ENCODE results near the gene FBL. TPM values are rescaled to one million over a fixed set of nuclear protein-coding genes. Genes with fewer than 3 reads are reported as not detected.
A peak's percentile ranks its signal among the peaks of the same experiment; 100 is the strongest.
"Not testable (repeated sequence)": the region's sequence is repeated elsewhere in the genome, so short reads cannot be mapped to it uniquely, and the experiment has no call there.

The FBL gene
- 186 and 270 TPM in 2 replicates for total RNA-seq (2014; rRNA removed)
- Bru-seq, nascent RNA, result percentile 89 among the genes with signal in this experiment
- percentile 91 among the genes with signal in this experiment for BruChase-seq, experiment 1, labeled RNA remaining after a 6-hour chase
- BruChase-seq, experiment 2, labeled RNA remaining after a 2-hour chase, result percentile 83 among the genes with signal in this experiment
- long read RNA-seq, transcript FBL-201 (9 exons, 1,160 nt), result major isoform, 56 of 160 reads
- long read RNA-seq, partial matches to known transcripts, result 89 of 160 reads
- long read RNA-seq, other reads (novel, unspliced or antisense), result 15 of 160 reads

GRCh38 chr19:39845933-39846677 lies at the start of gene FBL:
TSS of gene FBL (minus strand) at chr19:39846379. CDS start at chr19:39846300, 79 bp downstream.
- peak; percentile 87 for DNase-seq
- Histone ChIP-seq H3K4me1 (ENCODE audit: insufficient read depth, low read length) (peaks cover 39% of the 10 kb centered on the region), H3K27ac (ENCODE audit: low read length) (peak within 1 kb of the TSS; percentile 45), H3F3A (ENCODE audit: low read length, unreplicated experiment) (no peaks in the 10 kb centered on the region), H3K9me3 (ENCODE audit: low read length) (no peaks in the 10 kb centered on the region), H3K36me3 (ENCODE audit: low read depth, low read length) (0 out of 2 replicates have a peak, but pooled peaks cover 2% of the 10 kb centered on the region), H4K20me1 (ENCODE audit: low read length) (peaks cover 39% of the 10 kb centered on the region), H2AFZ (ENCODE audit: low read length) (peak within 1 kb of the TSS; percentile 95), H3K79me2 (ENCODE audit: low read length) (peaks cover 52% of the 10 kb centered on the region), H3K4me3 (ENCODE audit: low read length) (peak within 1 kb of the TSS; percentile 99), H3K27me3 (ENCODE audit: low read length) (no peaks in the 10 kb centered on the region), H3K4me2 (ENCODE audit: low read length) (peak within 1 kb of the TSS; percentile 97), H3K9ac (ENCODE audit: low read length) (peak within 1 kb of the TSS; percentile 99), H3K9me2 (replicated peaks; ENCODE audit: low read length) (no peaks in the 10 kb centered on the region)
- BruUV-seq (replicated peaks), result no TSS peak
- ChIA-PET CTCF (interaction anchor here (0.7 to 1.2 kb wide), 2 partner anchors 12 to 125 kb away, joined by 3 to 4 read pairs; partner anchors contain the start of genes DYRK1B and PSMC4), POLR2A (ENCODE audit: unreplicated experiment) (no interaction called here)
- TF ChIP-seq EZH2phosphoT487 (IDR thresholded peaks at IDR 0.05; ENCODE audit: borderline replicate concordance, low read length) (no peak), EZH2 (IDR thresholded peaks at IDR 0.05; ENCODE audit: low read length, unreplicated experiment) (no peak)
- TF ChIP-seq, protein P1, sequence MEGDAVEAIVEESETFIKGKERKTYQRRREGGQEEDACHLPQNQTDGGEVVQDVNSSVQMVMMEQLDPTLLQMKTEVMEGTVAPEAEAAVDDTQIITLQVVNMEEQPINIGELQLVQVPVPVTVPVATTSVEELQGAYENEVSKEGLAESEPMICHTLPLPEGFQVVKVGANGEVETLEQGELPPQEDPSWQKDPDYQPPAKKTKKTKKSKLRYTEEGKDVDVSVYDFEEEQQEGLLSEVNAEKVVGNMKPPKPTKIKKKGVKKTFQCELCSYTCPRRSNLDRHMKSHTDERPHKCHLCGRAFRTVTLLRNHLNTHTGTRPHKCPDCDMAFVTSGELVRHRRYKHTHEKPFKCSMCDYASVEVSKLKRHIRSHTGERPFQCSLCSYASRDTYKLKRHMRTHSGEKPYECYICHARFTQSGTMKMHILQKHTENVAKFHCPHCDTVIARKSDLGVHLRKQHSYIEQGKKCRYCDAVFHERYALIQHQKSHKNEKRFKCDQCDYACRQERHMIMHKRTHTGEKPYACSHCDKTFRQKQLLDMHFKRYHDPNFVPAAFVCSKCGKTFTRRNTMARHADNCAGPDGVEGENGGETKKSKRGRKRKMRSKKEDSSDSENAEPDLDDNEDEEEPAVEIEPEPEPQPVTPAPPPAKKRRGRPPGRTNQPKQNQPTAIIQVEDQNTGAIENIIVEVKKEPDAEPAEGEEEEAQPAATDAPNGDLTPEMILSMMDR (conservative IDR thresholded peaks at IDR 0.05; ENCODE audit: low read depth, low read length), result no peak
- ATAC-seq, result peak; percentile 84
- intact Hi-C loops (cut with micrococcal nuclease), result loop anchor here (2.0 kb wide), 2 partner anchors 53 to 81 kb away; no protein-coding TSS in a partner anchor

DNA sequence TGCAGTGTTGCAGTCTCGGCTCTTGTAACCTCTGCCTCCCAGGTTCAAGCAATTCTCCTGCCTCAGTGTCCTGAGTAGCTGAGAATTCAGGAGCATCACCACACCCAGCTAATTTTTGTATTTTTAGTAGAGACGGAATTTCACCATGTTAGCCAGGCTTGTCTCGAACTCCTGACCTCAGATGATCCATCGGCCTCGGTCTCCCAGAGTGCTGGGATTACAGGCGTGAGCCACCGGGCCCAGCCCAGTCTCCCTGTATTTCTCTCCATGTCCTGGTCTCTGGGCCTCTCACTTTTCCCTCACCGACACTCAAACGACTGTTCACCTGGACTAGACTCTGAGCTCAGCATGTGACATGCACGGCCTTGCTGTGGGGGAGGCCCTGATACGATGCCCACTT lies 48.9 kb upstream of the FBL start:
- H3K79me2 ChIP-seq (ENCODE audit: low read length); H3K36me3 ChIP-seq (ENCODE audit: low read depth, low read length); POLR2A ChIA-PET (ENCODE audit: unreplicated experiment); ATAC-seq; H3K9me3 ChIP-seq (ENCODE audit: low read length); H3K9me2 ChIP-seq (replicated peaks; ENCODE audit: low read length); H3K4me1 ChIP-seq (ENCODE audit: insufficient read depth, low read length); H3F3A ChIP-seq (ENCODE audit: low read length, unreplicated experiment); intact Hi-C loops (cut with micrococcal nuclease); H2AFZ ChIP-seq (ENCODE audit: low read length); H3K4me3 ChIP-seq (ENCODE audit: low read length); H3K4me2 ChIP-seq (ENCODE audit: low read length); CTCF ChIA-PET; H3K9ac ChIP-seq (ENCODE audit: low read length); H4K20me1 ChIP-seq (ENCODE audit: low read length); H3K27me3 ChIP-seq (ENCODE audit: low read length); DNase-seq; H3K27ac ChIP-seq (ENCODE audit: low read length); BruUV-seq (replicated peaks): not testable (repeated sequence)

DNA sequence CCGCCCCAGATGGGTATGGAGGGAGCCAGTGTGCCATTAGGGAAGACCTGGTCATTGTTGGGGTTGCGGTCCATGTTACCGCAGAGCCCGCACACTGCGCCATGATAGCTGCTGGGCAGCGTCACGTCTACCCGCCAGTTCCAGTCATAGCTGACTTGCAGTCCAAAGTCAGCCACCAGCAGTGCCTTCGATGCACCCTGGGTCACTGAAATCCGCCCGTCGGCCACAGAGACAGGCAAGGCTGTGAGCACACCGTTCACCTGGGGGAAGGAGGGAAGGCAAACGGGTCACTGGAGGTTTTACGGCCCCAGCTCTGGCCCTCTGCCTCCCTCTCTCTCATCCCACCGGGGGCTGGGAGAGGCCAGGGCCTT lies 48.0 kb upstream of the FBL start:
- H3K4me1 ChIP-seq (ENCODE audit: insufficient read depth, low read length); H3K27me3 ChIP-seq (ENCODE audit: low read length); POLR2A ChIA-PET (ENCODE audit: unreplicated experiment); H3K9me3 ChIP-seq (ENCODE audit: low read length); H3K27ac ChIP-seq (ENCODE audit: low read length); H3K36me3 ChIP-seq (ENCODE audit: low read depth, low read length); ATAC-seq; H3K9me2 ChIP-seq (replicated peaks; ENCODE audit: low read length); H3K4me3 ChIP-seq (ENCODE audit: low read length); H4K20me1 ChIP-seq (ENCODE audit: low read length); intact Hi-C loops (cut with micrococcal nuclease); H3K9ac ChIP-seq (ENCODE audit: low read length); BruUV-seq (replicated peaks); H2AFZ ChIP-seq (ENCODE audit: low read length); H3K4me2 ChIP-seq (ENCODE audit: low read length); DNase-seq; H3K79me2 ChIP-seq (ENCODE audit: low read length); CTCF ChIA-PET; H3F3A ChIP-seq (ENCODE audit: low read length, unreplicated experiment): not testable (repeated sequence)

DNA sequence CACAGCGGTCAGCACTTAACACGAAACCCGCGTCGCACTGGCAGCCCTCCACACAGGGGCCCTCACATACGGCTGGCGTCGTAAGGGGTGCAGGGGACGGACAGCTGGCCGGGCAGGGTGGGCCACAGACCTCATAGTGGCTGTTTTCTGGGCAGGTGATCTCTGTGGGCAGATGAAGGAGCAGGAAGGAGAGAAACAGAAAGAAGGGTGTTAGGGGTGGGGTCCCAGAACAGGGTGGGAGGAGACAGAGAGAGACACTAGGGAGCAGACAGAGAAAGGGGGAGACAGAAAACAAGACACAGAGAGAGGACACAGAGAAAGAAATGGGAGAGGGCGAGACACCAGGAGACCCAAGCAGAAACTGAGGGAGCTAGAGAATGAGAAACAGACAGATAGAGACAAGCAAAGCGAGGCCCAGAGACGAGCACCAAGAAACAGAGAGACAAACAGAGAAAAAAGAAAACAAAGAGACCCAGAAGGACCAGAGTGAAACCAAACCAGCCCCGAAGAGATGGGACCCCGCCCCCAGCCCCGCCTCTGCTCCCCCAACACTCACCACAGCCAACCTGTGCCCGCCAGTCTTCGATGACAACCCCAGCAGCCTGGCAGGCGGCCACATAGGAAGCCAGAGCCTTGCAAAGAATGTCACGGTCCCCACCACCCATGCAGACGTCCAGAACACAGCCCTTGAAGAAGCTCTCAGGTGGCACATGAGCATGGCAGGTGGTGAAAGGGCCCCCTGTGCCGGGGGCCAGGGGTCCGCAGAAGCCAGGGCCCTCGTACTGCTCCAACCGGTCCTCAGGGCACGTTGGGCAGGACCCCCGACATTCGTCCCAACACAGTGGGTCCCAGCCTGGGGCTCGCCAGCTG lies 47.4 kb upstream of the FBL start:
- H3K4me2 ChIP-seq (ENCODE audit: low read length); H4K20me1 ChIP-seq (ENCODE audit: low read length); H3K4me1 ChIP-seq (ENCODE audit: insufficient read depth, low read length); H3K9ac ChIP-seq (ENCODE audit: low read length); H3K9me2 ChIP-seq (replicated peaks; ENCODE audit: low read length); ATAC-seq; H3K9me3 ChIP-seq (ENCODE audit: low read length); H3F3A ChIP-seq (ENCODE audit: low read length, unreplicated experiment); POLR2A ChIA-PET (ENCODE audit: unreplicated experiment); H3K4me3 ChIP-seq (ENCODE audit: low read length); DNase-seq; H3K36me3 ChIP-seq (ENCODE audit: low read depth, low read length); CTCF ChIA-PET; intact Hi-C loops (cut with micrococcal nuclease); H3K79me2 ChIP-seq (ENCODE audit: low read length); H3K27ac ChIP-seq (ENCODE audit: low read length); H2AFZ ChIP-seq (ENCODE audit: low read length); BruUV-seq (replicated peaks); H3K27me3 ChIP-seq (ENCODE audit: low read length): not testable (repeated sequence)

DNA sequence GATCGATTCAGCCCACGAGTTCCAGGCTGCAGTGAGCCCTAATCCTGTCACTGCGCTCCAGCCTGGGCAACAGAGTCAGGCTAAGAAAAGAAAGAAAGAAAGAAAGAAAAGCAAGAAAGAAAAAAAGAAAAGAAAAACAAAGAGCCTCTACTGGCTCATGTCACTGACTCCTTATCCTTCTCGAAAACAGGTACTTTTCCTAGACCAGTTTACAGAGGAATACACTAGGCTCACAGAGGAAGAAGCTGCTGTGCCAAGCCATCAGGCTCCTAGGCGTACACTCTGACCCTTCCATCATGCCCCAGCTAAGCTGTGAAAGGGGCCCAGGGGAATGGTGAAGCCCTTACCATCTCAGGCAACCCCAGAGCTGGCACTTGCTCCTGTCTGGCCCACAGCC lies 46.3 kb upstream of the FBL start:
- H3K9me2 ChIP-seq (replicated peaks; ENCODE audit: low read length); H3F3A ChIP-seq (ENCODE audit: low read length, unreplicated experiment); intact Hi-C loops (cut with micrococcal nuclease); H3K27ac ChIP-seq (ENCODE audit: low read length); H3K9ac ChIP-seq (ENCODE audit: low read length); POLR2A ChIA-PET (ENCODE audit: unreplicated experiment); H2AFZ ChIP-seq (ENCODE audit: low read length); H3K79me2 ChIP-seq (ENCODE audit: low read length); H3K27me3 ChIP-seq (ENCODE audit: low read length); DNase-seq; BruUV-seq (replicated peaks); H3K36me3 ChIP-seq (ENCODE audit: low read depth, low read length); CTCF ChIA-PET; H3K4me2 ChIP-seq (ENCODE audit: low read length); ATAC-seq; H3K4me1 ChIP-seq (ENCODE audit: insufficient read depth, low read length); H4K20me1 ChIP-seq (ENCODE audit: low read length); H3K4me3 ChIP-seq (ENCODE audit: low read length); H3K9me3 ChIP-seq (ENCODE audit: low read length): not testable (repeated sequence)

All from PC-3 (cell line).